Measurements from ENCODE around the gene RNASE13. TPM values are rescaled to one million over a fixed set of nuclear protein-coding genes. Genes with fewer than 3 reads are reported as not detected.

Gene RNASE13
- total and polyA plus RNA-seq, 4 donors, result not detected

- ATAC-seq (ENCODE audit: insufficient read depth, low FRiP score) (no peak), DNase-seq (no peak)
- Histone ChIP-seq H3K4me3 (no peak overlapping the region), H3K27ac (ENCODE audit: low read depth in 1 of 2, low read length in 1 of 2) (no peak overlapping the region), H3K9ac (ENCODE audit: insufficient read depth in 1 of 2, low read length in 2 of 2) (no peak overlapping the region), H3K27me3 (ENCODE audit: control insufficient read depth in 3 of 3, insufficient read depth in 3 of 3, low read length in 2 of 3) (no peaks in the 10 kb centered on the region), H3K4me1 (ENCODE audit: control insufficient read depth in 5 of 5, insufficient read depth in 5 of 5, low read length in 5 of 5) (no peaks in the 10 kb centered on the region), H3K9me3 (ENCODE audit: control insufficient read depth in 4 of 4, insufficient read depth in 3 of 4, low read length in 3 of 4) (no peaks in the 10 kb centered on the region), H3K36me3 (ENCODE audit: control insufficient read depth in 4 of 4, insufficient read depth in 4 of 4, low read length in 4 of 4) (peaks cover 41 to 73% (median 61%) of the 10 kb centered on the region in 4 donors)
- no peak for TF ChIP-seq CTCF (IDR thresholded peaks at IDR 0.05; ENCODE audit: control extremely low read depth, extremely low read depth)
- WGBS, 2 donors, result 90 to 92% methylated on average over 24 to 30 of the region's 30 CpGs
Observed at GRCh38 chr14:21081521-21082142, 47.0 kb upstream of the RNASE13 start.

DNA sequence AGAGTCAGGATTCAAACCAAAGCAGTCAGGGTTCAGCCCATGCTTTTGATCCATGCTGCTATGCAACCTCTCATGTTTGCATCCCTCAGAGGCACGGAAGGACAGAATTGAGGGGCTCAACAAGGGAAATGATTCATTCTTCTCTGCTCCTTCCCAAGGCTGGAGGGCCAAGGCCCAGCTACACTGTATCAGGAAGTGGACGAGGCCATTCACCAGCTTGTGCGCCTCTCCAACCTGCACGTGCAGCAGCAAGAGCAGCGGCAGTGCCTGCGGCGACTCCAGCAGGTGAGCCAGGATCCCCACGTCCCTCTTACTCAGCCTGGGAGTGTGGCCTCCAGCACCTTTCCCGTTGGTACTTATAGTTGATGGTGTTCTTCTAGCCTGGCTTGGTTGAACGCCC is 44.1 kb upstream of the RNASE13 start:
- no peak overlapping the region for H3K9ac ChIP-seq (ENCODE audit: insufficient read depth in 1 of 2, low read length in 2 of 2)
- no peaks in the 10 kb centered on the region for H3K27me3 ChIP-seq (ENCODE audit: control insufficient read depth in 3 of 3, insufficient read depth in 3 of 3, low read length in 2 of 3)
- no peaks in the 10 kb centered on the region for H3K9me3 ChIP-seq (ENCODE audit: control insufficient read depth in 4 of 4, insufficient read depth in 3 of 4, low read length in 3 of 4)
- no peak overlapping the region for H3K27ac ChIP-seq (ENCODE audit: low read depth in 1 of 2, low read length in 1 of 2)
- 87 to 95% methylated on average over 10 of the region's 10 CpGs for WGBS, 2 donors
- H3K4me3 ChIP-seq, result no peak overlapping the region
- DNase-seq (no peak), ATAC-seq (ENCODE audit: insufficient read depth, low FRiP score) (no peak)
- peaks cover 27 to 81% (median 62%) of the 10 kb centered on the region in 4 donors for H3K36me3 ChIP-seq (ENCODE audit: control insufficient read depth in 4 of 4, insufficient read depth in 4 of 4, low read length in 4 of 4)
- H3K4me1 ChIP-seq (ENCODE audit: control insufficient read depth in 5 of 5, insufficient read depth in 5 of 5, low read length in 5 of 5), result no peaks in the 10 kb centered on the region
- no peak for TF ChIP-seq CTCF (IDR thresholded peaks at IDR 0.05; ENCODE audit: control extremely low read depth, extremely low read depth)

DNA sequence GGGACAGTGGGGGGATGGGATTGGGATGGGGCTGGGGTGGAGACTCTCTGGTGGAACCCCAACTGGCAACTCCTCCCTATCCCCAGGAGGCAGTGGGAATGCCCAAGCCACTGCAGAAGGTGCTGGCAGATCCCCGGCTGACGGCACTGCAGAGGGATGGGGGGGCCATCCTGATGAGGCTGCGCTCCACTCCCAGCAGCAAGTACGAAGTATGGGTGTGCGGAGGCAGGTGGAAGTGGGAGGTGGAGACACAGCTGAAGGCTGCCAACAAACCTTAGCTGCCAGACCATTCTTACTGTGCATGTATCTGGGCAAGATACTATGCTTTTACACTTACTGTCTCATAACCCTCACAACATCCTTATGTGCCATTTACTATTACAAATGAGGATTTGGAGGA is 43.7 kb upstream of the RNASE13 start:
- H3K36me3 ChIP-seq (ENCODE audit: control insufficient read depth in 4 of 4, insufficient read depth in 4 of 4, low read length in 4 of 4), result peaks cover 27 to 85% (median 64%) of the 10 kb centered on the region in 4 donors

More for the DNA sequence above, 43.7 kb upstream of the RNASE13 start:
- no peaks in the 10 kb centered on the region for H3K9me3 ChIP-seq (ENCODE audit: control insufficient read depth in 4 of 4, insufficient read depth in 3 of 4, low read length in 3 of 4)
- ATAC-seq (ENCODE audit: insufficient read depth, low FRiP score), result no peak
- H3K27ac ChIP-seq (ENCODE audit: low read depth in 1 of 2, low read length in 1 of 2), result no peak overlapping the region
- H3K4me3 ChIP-seq, result no peak overlapping the region
- H3K27me3 ChIP-seq (ENCODE audit: control insufficient read depth in 3 of 3, insufficient read depth in 3 of 3, low read length in 2 of 3), result no peaks in the 10 kb centered on the region
- WGBS, 2 donors, result 91 to 96% methylated on average over 5 of the region's 5 CpGs
- no peaks in the 10 kb centered on the region for H3K4me1 ChIP-seq (ENCODE audit: control insufficient read depth in 5 of 5, insufficient read depth in 5 of 5, low read length in 5 of 5)
- no peak for TF ChIP-seq CTCF (IDR thresholded peaks at IDR 0.05; ENCODE audit: control extremely low read depth, extremely low read depth)
- DNase-seq, result no peak
- H3K9ac ChIP-seq (ENCODE audit: insufficient read depth in 1 of 2, low read length in 2 of 2), result no peak overlapping the region
